Omental fat pad (tissue), 4 donors: ENCODE data around the gene TOM1L1. TPM values are rescaled to one million over a fixed set of nuclear protein-coding genes. Genes with fewer than 3 reads are reported as not detected.

Experiments used
- ATAC-seq: fragments of 150-250 bp; one replicate; pipeline ENCODE4 v1.9.1; 2016; ENCODE audit warnings: mild to moderate bottlenecking, moderate library complexity; ENCODE audit not compliant: low FRiP score
- DNase-seq: peaks from one replicate; pipeline ENCODE4 v3.0.0-alpha.2; 2019; ENCODE audit warnings: low spot score
- CTCF ChIP-seq, 3 donors: fragments of 450-650 bp; IDR thresholded peaks; one replicate each; pipeline ENCODE4 v1.5.1; 2016 to 2017; ENCODE audit warnings: antibody characterized with exemption in 3 of 3, mild to moderate bottlenecking in 3 of 3, moderate library complexity in 2 of 3
- total RNA-seq, 4 donors: library from RNA; depleted of rRNA; stranded (reverse); fragments of >200 nt; gene quantifications; one replicate each; pipeline ENCODE4 v1.1.0, GENCODE V29; 2016

Gene TOM1L1
- total RNA-seq, 4 donors from 2014 or later, result 3.9 to 30.3 (median 21.4) TPM

- no peak for TF ChIP-seq CTCF (IDR thresholded peaks at IDR 0.05)
- DNase-seq, result no peak
Measured at GRCh38 chr17:54906683-54907082, 6.0 kb downstream of the TOM1L1 start.

GRCh38 chr17:54907376-54907775 lies 6.7 kb downstream of the TOM1L1 start:
- no peak for ATAC-seq
- no peak for DNase-seq
- TF ChIP-seq CTCF (IDR thresholded peaks at IDR 0.05), result no peak

More at GRCh38 chr17:54906683-54907082, 6.0 kb downstream of the TOM1L1 start:
- no peak for ATAC-seq

- DNase-seq, result no peak
- TF ChIP-seq CTCF (IDR thresholded peaks at IDR 0.05), result no peak
- ATAC-seq, result no peak
Measured at GRCh38 chr17:54909766-54910165, 9.1 kb downstream of the TOM1L1 start.

GRCh38 chr17:54916721-54917120 lies 16.1 kb downstream of the TOM1L1 start:
- ATAC-seq, result no peak
- TF ChIP-seq CTCF (IDR thresholded peaks at IDR 0.05), result no peak
- no peak for DNase-seq

GRCh38 chr17:54919425-54919824 lies 18.8 kb downstream of the TOM1L1 start:
- ATAC-seq (no peak), DNase-seq (no peak)
- TF ChIP-seq CTCF (IDR thresholded peaks at IDR 0.05), result no peak

GRCh38 chr17:54920819-54921218 lies 20.2 kb downstream of the TOM1L1 start:
- DNase-seq (no peak), ATAC-seq (no peak)
- no peak for TF ChIP-seq CTCF (IDR thresholded peaks at IDR 0.05)

- DNase-seq (no peak), ATAC-seq (no peak)
Measured at GRCh38 chr17:54924405-54924804, 23.8 kb downstream of the TOM1L1 start.

More at GRCh38 chr17:54924405-54924804, 23.8 kb downstream of the TOM1L1 start:
- no peak for TF ChIP-seq CTCF (IDR thresholded peaks at IDR 0.05)
